Activated naive CD4-positive, alpha-beta T cell treated with anti-CD3 and anti-CD28 coated beads, Interleukin-2, amount 10 ng/mL, durations not matched to agents 7 days and 5 days (primary cell): ENCODE data around the gene APOBEC4.
A peak's percentile ranks its signal among the peaks of the same experiment; 100 is the strongest.
"Not testable (repeated sequence)": the region's sequence is repeated elsewhere in the genome, so short reads cannot be mapped to it uniquely, and the experiment has no call there.

Experiments used
- CTCF ChIA-PET: fragments of 350-600 bp; sonication (Branson Sonifier 250); formaldehyde crosslinking; loops from one replicate; lab custom pipeline; 2021; ENCODE audit warnings: antibody characterized with exemption; lab: Charles Lee
- DNase-seq: peaks from one replicate; pipeline ENCODE4 v3.0.0-alpha.2; 2020
- H3K27ac Mint-ChIP-seq: one replicate; pipeline ENCODE4 v1.8.0; 2021; ENCODE audit warnings: mild to moderate bottlenecking, moderate library complexity, mixed read lengths
- H3K27me3 Mint-ChIP-seq: one replicate; pipeline ENCODE4 v1.8.0; 2021; ENCODE audit warnings: mild to moderate bottlenecking, mixed read lengths
- H3K36me3 Mint-ChIP-seq: one replicate; pipeline ENCODE4 v1.8.0; 2021; ENCODE audit warnings: mixed read lengths
- H3K4me1 Mint-ChIP-seq: one replicate; pipeline ENCODE4 v1.8.0; 2021; ENCODE audit warnings: mixed read lengths
- H3K4me3 Mint-ChIP-seq: one replicate; pipeline ENCODE4 v1.8.0; 2021; ENCODE audit warnings: mild to moderate bottlenecking, moderate library complexity, mixed read lengths
- H3K9me3 Mint-ChIP-seq: one replicate; pipeline ENCODE4 v1.8.0; 2021; ENCODE audit warnings: mixed read lengths

The APOBEC4 gene

GRCh38 chr1:183635606-183636333 lies 17.3 kb downstream of the APOBEC4 start, which contains the start of gene ARPC5:
ARPC5 (minus strand) TSS chr1:183635783; CDS start chr1:183635659, 124 bp downstream.
- Mint-ChIP-seq H3K27me3 (peaks cover 27% of the 10 kb centered on the region), H3K36me3 (peaks cover 25% of the 10 kb centered on the region), H3K9me3 (no peaks in the 10 kb centered on the region), H3K4me1 (peaks cover 32% of the 10 kb centered on the region), H3K27ac (peak within 1 kb of the TSS; percentile 98), H3K4me3 (peak within 1 kb of the TSS; percentile 97)
- DNase-seq, result peak; percentile 96
- CTCF ChIA-PET, result interaction anchor here (1.4 to 5.8 kb wide), 3 partner anchors 11 to 49 kb away, joined by 3 to 46 read pairs (median 5); partner anchors contain the start of gene APOBEC4

GRCh38 chr1:183635099-183635605 lies 18.0 kb downstream of the APOBEC4 start:
- Mint-ChIP-seq H3K4me3 (peak overlapping the region; percentile 97), H3K9me3 (no peaks in the 10 kb centered on the region), H3K27ac (peak overlapping the region; percentile 98), H3K4me1 (peaks cover 36% of the 10 kb centered on the region), H3K36me3 (peaks cover 31% of the 10 kb centered on the region), H3K27me3 (peaks cover 27% of the 10 kb centered on the region)
- CTCF ChIA-PET, result interaction anchor here (0.7 to 5.8 kb wide), 7 partner anchors 12 to 416 kb away, joined by 3 to 46 read pairs (median 5); partner anchors contain the start of genes APOBEC4 and TSEN15
- peak; percentile 44 for DNase-seq

- Mint-ChIP-seq H3K27me3 (peaks cover 22% of the 10 kb centered on the region), H3K4me1 (peaks cover 38% of the 10 kb centered on the region), H3K9me3 (no peaks in the 10 kb centered on the region), H3K36me3 (peaks cover 36% of the 10 kb centered on the region), H3K27ac (peak overlapping the region; percentile 84), H3K4me3 (peak overlapping the region; percentile 97)
- CTCF ChIA-PET, result interaction anchor here (0.7 to 5.8 kb wide), 10 partner anchors 12 to 416 kb away, joined by 3 to 46 read pairs (median 4); partner anchors contain the start of genes APOBEC4 and TSEN15
- DNase-seq, result no peak
Observed at GRCh38 chr1:183634429-183635065, 18.6 kb downstream of the APOBEC4 start.

GRCh38 chr1:183633676-183634343 lies 19.3 kb downstream of the APOBEC4 start:
- Mint-ChIP-seq H3K4me3 (peak overlapping the region; percentile 97), H3K9me3 (no peaks in the 10 kb centered on the region), H3K4me1 (peaks cover 42% of the 10 kb centered on the region), H3K27ac (peak overlapping the region; percentile 84), H3K36me3 (peaks cover 41% of the 10 kb centered on the region), H3K27me3 (peaks cover 19% of the 10 kb centered on the region)
- peak; percentile 27 for DNase-seq
- CTCF ChIA-PET, result interaction anchor here (1.1 to 5.8 kb wide), 9 partner anchors 11 to 417 kb away, joined by 3 to 46 read pairs (median 5); partner anchors contain the start of genes APOBEC4, SMG7 and TSEN15

GRCh38 chr1:183632964-183633363 lies 20.2 kb downstream of the APOBEC4 start:
- H3K36me3 Mint-ChIP-seq, result peaks cover 49% of the 10 kb centered on the region
- peak; percentile 37 for DNase-seq
- no peaks in the 10 kb centered on the region for H3K9me3 Mint-ChIP-seq
- peaks cover 50% of the 10 kb centered on the region for H3K4me1 Mint-ChIP-seq
- H3K4me3 Mint-ChIP-seq, result peak overlapping the region; percentile 97
- peak overlapping the region; percentile 84 for H3K27ac Mint-ChIP-seq
- CTCF ChIA-PET, result interaction anchor here (1.4 to 5.8 kb wide), 6 partner anchors 10 to 326 kb away, joined by 3 to 46 read pairs (median 7); partner anchors contain the start of genes APOBEC4 and SMG7
- H3K27me3 Mint-ChIP-seq, result peaks cover 17% of the 10 kb centered on the region

- Mint-ChIP-seq H3K4me3 (peak overlapping the region; percentile 34), H3K27me3 (peaks cover 15% of the 10 kb centered on the region), H3K4me1 (peaks cover 50% of the 10 kb centered on the region), H3K36me3 (peaks cover 49% of the 10 kb centered on the region), H3K27ac (no peak overlapping the region), H3K9me3 (no peaks in the 10 kb centered on the region)
- DNase-seq, result no peak
- CTCF ChIA-PET, result interaction anchor here (1.7 to 5.8 kb wide), 4 partner anchors 9 to 160 kb away, joined by 5 to 46 read pairs (median 11); partner anchors contain the start of genes APOBEC4 and SMG7
Observed at GRCh38 chr1:183632114-183632513, 21.0 kb downstream of the APOBEC4 start.

- Mint-ChIP-seq H3K27me3 (peaks cover 5% of the 10 kb centered on the region), H3K27ac (no peak overlapping the region), H3K36me3 (peaks cover 46% of the 10 kb centered on the region), H3K9me3 (no peaks in the 10 kb centered on the region), H3K4me1 (peaks cover 39% of the 10 kb centered on the region), H3K4me3 (peak overlapping the region; percentile 2)
- no peak for DNase-seq
- CTCF ChIA-PET, result interaction anchor here (1.2 to 5.8 kb wide), 3 partner anchors 8 to 285 kb away, joined by 3 to 46 read pairs (median 7); partner anchors contain the start of gene APOBEC4
Observed at GRCh38 chr1:183630748-183631147, 22.4 kb downstream of the APOBEC4 start.

- Mint-ChIP-seq H3K4me3 (no peak overlapping the region), H3K27me3 (no peaks in the 10 kb centered on the region), H3K4me1 (peaks cover 41% of the 10 kb centered on the region), H3K36me3 (peaks cover 53% of the 10 kb centered on the region), H3K9me3 (no peaks in the 10 kb centered on the region), H3K27ac (no peak overlapping the region)
- DNase-seq, result no peak
- CTCF ChIA-PET, result interaction anchor here (0.6 to 1.6 kb wide), 4 partner anchors 27 to 287 kb away, joined by 3 to 8 read pairs (median 4); no protein-coding TSS in a partner anchor
Observed at GRCh38 chr1:183628537-183628936, 24.6 kb downstream of the APOBEC4 start.

GRCh38 chr1:183626236-183626635 lies 26.9 kb downstream of the APOBEC4 start:
- peaks cover 26% of the 10 kb centered on the region for H3K4me1 Mint-ChIP-seq
- CTCF ChIA-PET, result interaction anchor here (1.0 to 2.6 kb wide), 3 partner anchors 16 to 52 kb away, joined by 3 to 7 read pairs (median 3); no protein-coding TSS in a partner anchor
- not testable (repeated sequence) for H3K4me3 Mint-ChIP-seq, H3K9me3 Mint-ChIP-seq, H3K27ac Mint-ChIP-seq, H3K27me3 Mint-ChIP-seq, DNase-seq
- peaks cover 50% of the 10 kb centered on the region for H3K36me3 Mint-ChIP-seq

- H3K27ac Mint-ChIP-seq, result no peak overlapping the region
- DNase-seq, result peak; percentile 67
- no peaks in the 10 kb centered on the region for H3K9me3 Mint-ChIP-seq
- CTCF ChIA-PET, result interaction anchor here (0.9 to 3.0 kb wide), 8 partner anchors 8 to 342 kb away, joined by 3 to 9 read pairs (median 4); no protein-coding TSS in a partner anchor
- no peak overlapping the region for H3K4me3 Mint-ChIP-seq
- no peaks in the 10 kb centered on the region for H3K27me3 Mint-ChIP-seq
- H3K36me3 Mint-ChIP-seq, result peaks cover 27% of the 10 kb centered on the region
- H3K4me1 Mint-ChIP-seq, result peaks cover 7% of the 10 kb centered on the region
Observed at GRCh38 chr1:183622884-183623785, 30.0 kb downstream of the APOBEC4 start.

- Mint-ChIP-seq H3K9me3 (no peaks in the 10 kb centered on the region), H3K27me3 (no peaks in the 10 kb centered on the region), H3K4me3 (no peak overlapping the region), H3K27ac (no peak overlapping the region), H3K36me3 (peaks cover 26% of the 10 kb centered on the region), H3K4me1 (peaks cover 4% of the 10 kb centered on the region)
- DNase-seq, result no peak
- CTCF ChIA-PET, result interaction anchor here (0.9 to 3.0 kb wide), 7 partner anchors 9 to 341 kb away, joined by 3 to 9 read pairs (median 4); no protein-coding TSS in a partner anchor
Observed at GRCh38 chr1:183622013-183622412, 31.1 kb downstream of the APOBEC4 start.

- Mint-ChIP-seq H3K27me3 (no peaks in the 10 kb centered on the region), H3K36me3 (peaks cover 23% of the 10 kb centered on the region), H3K4me3 (no peak overlapping the region), H3K27ac (no peak overlapping the region), H3K4me1 (peaks cover 2% of the 10 kb centered on the region), H3K9me3 (no peaks in the 10 kb centered on the region)
- no peak for DNase-seq
- CTCF ChIA-PET, result no interaction called here
Observed at GRCh38 chr1:183620311-183620710, 32.8 kb downstream of the APOBEC4 start.
